ENCODE results near the gene ECEL1.
A peak's percentile ranks its signal among the peaks of the same experiment; 100 is the strongest.
"Not testable (repeated sequence)": the region's sequence is repeated elsewhere in the genome, so short reads cannot be mapped to it uniquely, and the experiment has no call there.

The ECEL1 gene

DNA sequence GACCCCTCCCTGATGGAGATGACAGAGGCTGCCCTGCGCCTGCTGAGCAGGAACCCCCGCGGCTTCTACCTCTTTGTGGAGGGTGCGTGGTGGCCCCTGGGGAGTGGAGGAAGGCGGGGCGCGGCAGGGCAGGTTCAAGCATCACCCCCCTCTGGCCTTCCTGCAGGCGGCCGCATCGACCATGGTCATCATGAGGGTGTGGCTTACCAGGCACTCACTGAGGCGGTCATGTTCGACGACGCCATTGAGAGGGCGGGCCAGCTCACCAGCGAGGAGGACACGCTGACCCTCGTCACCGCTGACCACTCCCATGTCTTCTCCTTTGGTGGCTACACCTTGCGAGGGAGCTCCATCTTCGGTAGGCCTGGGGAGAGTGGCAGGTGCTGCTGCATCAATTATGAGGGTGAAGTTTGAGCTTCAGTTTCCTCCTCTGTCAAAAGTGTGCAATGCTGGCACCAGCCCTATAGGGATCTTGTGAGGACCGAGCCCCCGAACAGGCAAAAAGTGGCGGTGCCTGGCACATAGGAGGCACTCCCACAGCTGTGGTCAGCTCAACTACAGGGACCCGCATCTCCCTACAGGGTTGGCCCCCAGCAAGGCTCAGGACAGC, 29.5 kb downstream of the ECEL1 start:
- no peak for DNase-seq

- no peak for DNase-seq
Observed at GRCh38 chr2:232457121-232458011, 30.3 kb downstream of the ECEL1 start.

GRCh38 chr2:232456296-232457120, 31.1 kb downstream of the ECEL1 start:
- no peak for DNase-seq

DNA sequence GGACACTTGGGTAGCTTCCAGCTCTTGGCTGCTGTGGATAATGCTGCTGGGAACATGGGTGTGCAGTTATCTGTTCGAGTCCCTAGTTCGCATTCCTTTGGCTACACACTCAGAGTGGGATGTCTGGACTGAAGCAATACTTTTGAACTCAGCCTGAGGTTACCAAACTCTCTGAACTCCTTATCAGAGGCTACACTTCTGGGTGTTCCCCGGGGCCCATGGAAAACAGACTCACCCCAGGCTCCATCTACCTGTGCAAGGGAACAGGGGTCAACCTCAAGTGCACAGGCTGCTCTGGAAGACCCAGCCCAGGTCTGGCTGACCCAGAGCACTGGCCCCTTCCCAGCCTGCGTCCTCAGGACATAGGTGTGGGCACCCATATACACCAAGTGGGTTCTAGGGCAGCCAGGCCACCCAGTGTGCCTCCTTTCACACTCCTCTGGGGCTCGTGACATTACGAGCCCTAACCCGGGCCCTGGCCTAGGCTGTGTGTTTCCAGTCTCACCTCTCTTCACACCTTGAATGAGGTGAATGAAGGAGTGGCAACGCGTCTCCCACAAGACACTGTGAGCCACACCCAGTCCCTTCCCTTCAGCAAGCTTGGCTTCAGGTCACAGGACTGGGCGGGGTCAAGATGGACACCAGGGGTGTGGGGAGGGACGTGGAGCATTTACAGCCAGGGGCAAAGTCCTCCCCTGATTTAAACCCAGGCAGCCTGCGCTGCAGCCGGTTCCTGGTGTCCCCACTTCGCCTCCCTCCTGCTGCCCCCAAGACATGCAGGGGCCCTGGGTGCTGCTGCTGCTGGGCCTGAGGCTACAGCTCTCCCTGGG, 32.0 kb downstream of the ECEL1 start, which contains the start of gene ALPI:
Gene ALPI, plus strand, starts transcription at position 728 of the 830 bp plus-strand sequence. Its CDS starts 47 bp downstream, at position 775.
- no peak for DNase-seq

- DNase-seq: no peak
Observed at GRCh38 chr2:232454630-232455029, 33.0 kb downstream of the ECEL1 start.

DNA sequence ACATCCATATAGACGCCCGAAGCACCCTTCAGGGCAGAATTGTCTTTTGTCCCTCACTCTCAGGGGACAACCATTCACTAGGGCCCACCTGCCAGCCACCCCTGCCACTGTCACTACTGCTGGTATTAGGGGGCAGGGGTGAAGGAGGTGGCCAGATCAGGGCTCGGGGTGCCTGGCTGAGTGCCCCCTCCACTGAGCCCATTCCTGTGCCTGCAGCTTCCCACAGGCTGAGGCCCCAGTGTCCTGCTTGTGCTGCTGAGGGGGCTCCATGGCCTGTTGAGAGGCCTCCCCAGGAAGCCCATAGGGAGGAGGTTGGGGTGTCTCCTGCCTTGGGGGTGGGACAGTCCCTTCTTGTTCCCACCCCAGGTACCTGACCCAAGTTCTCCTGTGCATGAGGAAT, 36.0 kb downstream of the ECEL1 start:
- DNase-seq: not testable (repeated sequence)

GRCh38 chr2:232449964-232450363, 37.7 kb downstream of the ECEL1 start:
- DNase-seq: peak; percentile 23

DNA sequence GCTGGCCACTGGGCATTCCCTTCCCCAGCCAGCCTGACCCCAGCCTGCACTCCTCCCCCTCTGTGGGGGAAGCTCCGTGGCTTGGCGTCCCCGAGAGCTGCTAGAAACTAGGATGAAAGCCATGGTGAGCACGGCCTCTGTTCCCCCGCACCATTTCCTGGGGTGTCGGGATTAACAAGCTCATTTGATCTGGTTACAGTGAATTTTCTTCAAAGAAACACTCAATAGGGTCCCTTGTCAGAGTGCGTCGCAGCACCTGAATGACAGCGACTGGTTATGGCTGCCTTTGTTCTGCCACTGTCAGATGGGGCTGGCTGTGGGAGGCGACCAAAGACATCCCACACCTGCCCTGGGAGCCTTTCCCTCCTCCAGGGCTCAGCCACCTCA, 39.3 kb downstream of the ECEL1 start:
- no peak for DNase-seq

DNA sequence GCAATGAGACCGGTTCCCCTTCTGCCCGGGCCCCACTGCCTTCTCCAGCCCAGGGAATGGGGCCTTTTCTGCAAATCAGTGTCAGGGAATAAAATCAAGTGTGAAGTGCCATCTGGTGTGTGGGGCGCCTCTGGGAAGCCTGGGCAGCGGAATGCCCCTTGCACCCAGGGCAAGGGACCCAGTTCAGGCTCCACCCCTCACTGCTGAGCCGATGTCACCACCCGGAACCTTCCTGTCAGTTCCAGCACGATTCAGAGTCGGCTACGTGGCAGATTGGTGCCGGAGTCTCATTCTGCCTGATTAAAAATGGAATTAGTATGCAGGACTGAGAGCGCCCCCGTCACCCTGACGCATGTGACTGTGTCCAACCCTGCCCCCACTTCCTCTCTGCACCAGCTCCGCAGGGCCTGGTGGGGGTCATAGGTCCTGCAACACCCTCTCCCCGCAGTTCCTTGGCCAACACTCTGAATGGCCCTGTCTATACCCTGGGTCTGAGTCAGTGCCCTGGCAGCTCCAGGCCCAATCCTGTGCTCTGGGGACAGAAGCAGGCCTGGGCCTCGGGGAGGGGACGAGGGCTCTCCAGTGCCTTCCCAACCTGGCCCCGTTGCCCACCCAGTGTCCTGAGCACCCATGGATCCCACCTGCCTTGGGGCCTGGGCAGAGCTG, 39.9 kb downstream of the ECEL1 start:
- DNase-seq: no peak

GRCh38 chr2:232447091-232447620, 40.5 kb downstream of the ECEL1 start:
- no peak for DNase-seq

DNA sequence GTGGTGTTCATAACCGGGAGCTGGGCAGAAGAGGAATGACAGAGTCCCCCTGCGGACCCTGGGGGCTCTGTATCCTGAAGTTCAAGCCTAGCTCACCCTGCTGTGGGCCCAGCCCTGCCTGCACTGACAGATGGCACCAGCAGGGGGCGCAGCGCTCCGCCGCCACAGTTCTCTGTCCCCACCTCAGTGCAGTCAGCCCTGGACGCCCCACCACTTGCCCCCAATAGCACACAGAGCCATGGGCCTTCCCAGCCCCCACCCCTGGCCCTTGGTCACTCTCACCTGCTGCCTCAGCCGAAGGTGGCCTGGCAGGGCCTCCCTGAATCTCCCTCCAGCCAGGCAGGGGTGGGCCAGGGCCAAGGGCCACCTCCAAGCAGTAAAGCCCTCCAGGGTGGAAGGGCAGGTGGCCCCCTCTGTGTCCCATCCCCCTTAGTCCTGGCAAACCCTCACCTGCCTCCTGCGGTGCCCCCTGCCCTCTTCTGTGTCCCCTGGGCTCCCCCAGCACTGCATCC, 41.3 kb downstream of the ECEL1 start:
- DNase-seq: not testable (repeated sequence)

DNA sequence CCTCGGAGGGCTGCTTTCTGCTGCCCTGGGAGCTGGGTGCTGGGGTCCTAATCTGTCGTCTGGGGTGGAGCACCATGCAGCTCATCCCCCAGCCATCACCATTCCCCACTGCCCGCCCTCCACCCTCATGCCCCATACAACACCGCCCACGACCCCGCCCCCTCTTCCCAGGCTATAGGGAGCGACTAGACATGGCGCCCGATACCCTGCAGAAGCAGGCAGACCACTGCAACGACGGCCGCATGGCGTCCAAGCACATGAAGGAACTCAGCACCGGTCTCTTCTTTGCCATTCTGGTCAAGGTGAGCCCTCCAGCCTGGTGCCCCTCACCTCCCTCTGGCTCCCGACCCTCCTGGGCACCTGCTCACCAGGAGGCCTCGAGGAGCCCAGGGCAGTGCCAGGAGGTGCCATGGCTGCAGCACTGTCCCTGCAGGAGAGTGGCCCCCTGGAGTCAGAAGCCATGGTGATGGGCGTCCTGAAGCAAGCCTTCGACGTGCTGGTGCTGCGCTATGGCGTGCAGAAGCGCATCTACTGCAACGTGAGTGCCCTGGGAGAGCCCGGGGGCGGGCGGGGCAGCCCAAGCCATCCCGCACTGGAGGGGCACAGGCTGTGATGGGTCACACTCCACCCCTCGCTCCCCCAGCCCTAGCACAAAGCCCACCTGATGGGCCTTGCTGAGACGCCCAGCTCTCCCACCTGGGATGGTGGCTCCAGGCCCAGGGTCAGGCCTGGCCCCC, 42.3 kb downstream of the ECEL1 start:
- DNase-seq: not testable (repeated sequence)

GRCh38 chr2:232444409-232445148, 43.1 kb downstream of the ECEL1 start:
- peak; percentile 36 for DNase-seq

DNA sequence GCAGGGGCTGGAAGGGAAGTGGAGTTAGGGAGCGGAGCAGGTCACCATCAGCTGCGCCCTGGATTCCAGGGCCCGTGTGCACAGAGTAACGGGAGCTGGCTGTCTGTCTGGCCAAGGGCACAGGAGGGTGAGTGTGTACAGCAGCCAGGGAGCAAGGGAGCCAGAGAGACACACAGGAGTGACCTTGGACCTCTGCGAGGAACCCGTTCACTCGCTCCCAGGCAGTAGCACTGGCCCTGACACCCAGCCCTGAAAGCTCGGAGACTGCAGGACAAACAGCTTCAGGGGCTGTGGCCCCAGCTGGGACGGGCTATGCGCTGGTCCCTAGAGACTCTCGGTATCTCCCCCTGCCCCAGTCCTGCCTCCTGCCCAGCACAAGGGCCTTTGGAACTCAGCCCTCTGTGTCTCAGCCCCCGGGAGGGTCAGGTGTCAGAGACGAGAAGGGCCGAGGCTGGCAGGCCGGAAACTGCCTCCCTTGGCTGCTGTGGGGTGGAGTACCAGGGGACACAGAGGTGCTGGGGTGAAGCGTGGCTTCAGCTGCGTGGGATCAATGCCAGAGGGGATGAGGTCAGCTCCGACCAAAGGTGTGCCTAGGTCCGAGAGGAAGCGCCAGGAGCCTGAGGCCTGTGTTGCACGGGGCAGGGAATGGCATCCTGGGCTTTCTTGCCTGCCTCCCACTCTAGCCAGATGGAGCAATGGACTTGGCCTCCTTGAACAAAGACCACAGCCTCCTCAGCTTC, 43.8 kb downstream of the ECEL1 start:
- not testable (repeated sequence) for DNase-seq

DNA sequence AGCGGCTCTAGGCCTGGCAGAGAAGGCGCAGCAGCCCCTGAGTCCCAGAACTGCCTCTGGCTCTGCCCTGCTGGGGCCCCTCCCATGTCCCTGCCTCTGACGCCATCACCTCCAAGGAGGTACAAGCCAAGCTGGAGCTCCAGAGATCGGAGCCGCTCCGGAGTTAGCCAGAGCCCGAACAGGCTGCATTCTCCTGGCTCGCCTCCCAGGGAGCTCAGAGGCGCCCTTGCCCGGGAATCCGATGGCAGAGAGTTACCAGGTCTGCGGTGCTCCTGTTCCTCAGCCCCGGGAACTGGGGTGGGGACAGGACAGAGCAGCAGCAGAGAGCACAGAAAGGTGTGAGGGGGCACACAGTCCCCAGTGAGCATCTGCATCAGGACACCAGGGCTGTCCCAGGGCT, 44.6 kb downstream of the ECEL1 start:
- not testable (repeated sequence) for DNase-seq

- DNase-seq: not testable (repeated sequence)
Observed at GRCh38 chr2:232442431-232442830, 45.2 kb downstream of the ECEL1 start.

DNA sequence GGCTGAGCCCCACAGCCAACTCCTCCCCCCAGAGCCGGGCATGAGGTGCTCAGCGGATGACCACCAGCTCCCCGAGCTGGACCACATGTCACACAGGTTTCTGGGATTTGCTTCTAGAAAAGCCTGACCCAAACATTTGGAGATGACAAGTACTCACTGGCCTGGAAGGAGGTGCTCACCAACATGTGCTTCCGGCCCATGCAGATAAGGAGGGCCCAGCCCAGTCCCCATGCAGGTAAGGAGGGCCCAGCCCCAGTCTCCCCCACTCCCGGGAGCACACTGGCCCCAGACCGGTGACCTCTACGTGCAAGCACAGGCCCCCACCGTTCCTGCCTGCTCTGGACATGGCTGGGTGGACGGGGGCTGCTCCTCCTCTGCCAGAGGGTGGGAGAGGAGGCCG, 45.7 kb downstream of the ECEL1 start:
- not testable (repeated sequence) for DNase-seq

GRCh38 chr2:232441147-232441651, 46.4 kb downstream of the ECEL1 start:
- DNase-seq: no peak

All from SHP77 treated with DMSO at 0.1 percent for 48 hours (cell line).